DOHH2 (cell line): ENCODE results near the gene MTCH1.

ENCODE experiments used
- CTCF ChIP-seq: fragments of 200-600 bp; sonication (generic); IDR thresholded peaks from one replicate; pipeline ENCODE4 v1.5.1; 2014; ENCODE audit warnings: antibody characterized with exemption, mild to moderate bottlenecking, low read depth, low read length; ENCODE audit not compliant: poor library complexity, severe bottlenecking
- EZH2phosphoT487 ChIP-seq: fragments of 200-600 bp; sonication (generic); IDR thresholded peaks from 2 replicates; pipeline ENCODE4 v1.6.1; 2017; ENCODE audit warnings: borderline replicate concordance, mild to moderate bottlenecking, antibody characterized with exemption, low read length, moderate library complexity, mixed read lengths

GRCh38 chr6:37030599-37030998 lies 44.6 kb upstream of the MTCH1 start:
- no peak for TF ChIP-seq CTCF
- no peak for TF ChIP-seq EZH2phosphoT487
